H1 (cell line): ENCODE results near the gene DSG2. TPM values are rescaled to one million over a fixed set of nuclear protein-coding genes. Genes with fewer than 3 reads are reported as not detected.

Experiments used
- CTCF ChIA-PET: fragments of 300-600 bp; sonication (Branson Sonifier 250); formaldehyde crosslinking; loops from one replicate; lab custom pipeline; 2021; ENCODE audit not compliant: partially characterized antibody; lab: Charles Lee
- POLR2A ChIA-PET: fragments of 300-600 bp; sonication (Branson Sonifier 250); formaldehyde crosslinking; loops from one replicate; lab custom pipeline; 2021; ENCODE audit warnings: inconsistent platforms; ENCODE audit not compliant: partially characterized antibody; lab: Charles Lee
- DNase-seq, 2 experiments: peaks; one replicate each; pipeline versions ENCODE4 v3.0.0 to v3.0.0-alpha.2; 2010 to 2022; ENCODE audit warnings: low spot score in 2 of 2, low read depth in 1 of 2, mixed read lengths in 1 of 2
- FAIRE-seq: peaks from 2 replicates; lab custom pipeline; 2011; peaks lifted over from hg19 to GRCh38; lab: Jason Lieb, UNC
- H2AFZ ChIP-seq: 2 replicates; pipeline ENCODE4 v1.8.1; 2012; ENCODE audit warnings: low read length, inconsistent platforms
- H2AK5ac ChIP-seq: 2 replicates; pipeline ENCODE4 v1.6.1; 2013; ENCODE audit warnings: low read depth, low read length
- H2BK120ac ChIP-seq: replicated peaks from 2 replicates; pipeline ENCODE3; 2013; ENCODE audit warnings: low read depth, low read length, inconsistent platforms
- H2BK12ac ChIP-seq: 2 replicates; pipeline ENCODE4 v1.6.1; 2013; ENCODE audit warnings: low read depth, low read length
- H2BK15ac ChIP-seq: 2 replicates; pipeline ENCODE4 v1.6.1; 2013; ENCODE audit warnings: low read length
- H2BK20ac ChIP-seq: 2 replicates; pipeline ENCODE4 v1.6.1; 2013; ENCODE audit warnings: low read length
- H2BK5ac ChIP-seq: 2 replicates; pipeline ENCODE4 v1.6.1; 2013; ENCODE audit warnings: low read depth, low read length
- H3K14ac ChIP-seq: 2 replicates; pipeline ENCODE4 v1.6.1; 2013; ENCODE audit warnings: inconsistent platforms; ENCODE audit not compliant: insufficient read length
- H3K18ac ChIP-seq: 2 replicates; pipeline ENCODE4 v1.6.1; 2013; ENCODE audit warnings: low read length; ENCODE audit errors: extremely low read depth
- H3K23ac ChIP-seq: 2 replicates; pipeline ENCODE4 v1.6.1; 2013; ENCODE audit warnings: inconsistent platforms; ENCODE audit not compliant: insufficient read length
- H3K23me2 ChIP-seq: 2 replicates; pipeline ENCODE4 v1.6.1; 2013; ENCODE audit warnings: low read depth, low read length
- H3K27ac ChIP-seq: 2 replicates; pipeline ENCODE4 v1.6.1; 2011; ENCODE audit warnings: low read depth, low read length, inconsistent platforms
- H3K27me3 ChIP-seq, 4 experiments: replicated peaks in 1 of 4; 1 replicate in 1 of 4; 2 replicates in 3 of 4; pipeline versions ENCODE4 v1.6.1 to v1.8.1; 2011 to 2013; ENCODE audit warnings: low read length in 3 of 4, mild to moderate bottlenecking in 3 of 4, inconsistent platforms in 2 of 4, mixed read lengths in 2 of 4, moderate library complexity in 1 of 4; ENCODE audit not compliant: control insufficient read depth in 3 of 4, insufficient read depth in 3 of 4; ENCODE audit errors: extremely low read depth in 1 of 4
- H3K36me3 ChIP-seq, 4 experiments: 2 replicates each; pipeline versions ENCODE4 v1.6.1 to v1.8.1; 2011 to 2013; ENCODE audit warnings: mild to moderate bottlenecking in 4 of 4, low read length in 3 of 4, moderate library complexity in 2 of 4, control low read depth in 1 of 4, inconsistent platforms in 1 of 4; ENCODE audit not compliant: insufficient read depth in 4 of 4, control insufficient read depth in 2 of 4
- H3K4ac ChIP-seq: replicated peaks from 2 replicates; pipeline ENCODE3; 2013; ENCODE audit warnings: low read length, low read depth, mixed read lengths, inconsistent platforms; ENCODE audit not compliant: insufficient read length
- H3K4me1 ChIP-seq, 4 experiments: replicated peaks in 1 of 4; 1 replicate in 1 of 4; 2 replicates in 3 of 4; pipeline versions ENCODE4 v1.6.1 to v1.8.1; 2011 to 2013; ENCODE audit warnings: low read length in 3 of 4, inconsistent platforms in 2 of 4, mixed read lengths in 1 of 4; ENCODE audit not compliant: insufficient read depth in 4 of 4, control insufficient read depth in 3 of 4
- H3K4me2 ChIP-seq, 2 experiments: 2 replicates each; pipeline versions ENCODE4 v1.6.1 to v1.8.1; 2011 to 2013; ENCODE audit warnings: low read depth in 2 of 2, low read length in 2 of 2, control low read depth in 1 of 2, inconsistent platforms in 1 of 2, mild to moderate bottlenecking in 1 of 2; ENCODE audit not compliant: insufficient read depth in 1 of 2
- H3K4me3 ChIP-seq, 4 experiments: fragments of 200-600, 300-600 bp in 1 of 4; sonication (generic), shearing (Covaris generic), sonication (Bioruptor Twin) in 1 of 4; 2 replicates each; pipeline versions ENCODE4 v1.5.1 to v1.8.1; 2011 to 2016; ENCODE audit warnings: low read length in 4 of 4, low read depth in 3 of 4, control low read depth in 2 of 4, inconsistent platforms in 2 of 4, mild to moderate bottlenecking in 2 of 4, mixed read lengths in 1 of 4, moderate library complexity in 1 of 4; ENCODE audit not compliant: insufficient read depth in 2 of 4; ENCODE audit errors: extremely low read depth in 1 of 4
- H3K56ac ChIP-seq: replicated peaks from 2 replicates; pipeline ENCODE3; 2013; ENCODE audit warnings: low read depth, mild to moderate bottlenecking, mixed read lengths, low read length, inconsistent platforms; ENCODE audit not compliant: insufficient read length
- H3K79me1 ChIP-seq: 2 replicates; pipeline ENCODE4 v1.6.1; 2013; ENCODE audit warnings: low read depth, low read length, control low read depth
- H3K79me2 ChIP-seq, 2 experiments: 2 replicates each; pipeline versions ENCODE4 v1.6.1 to v1.8.1; 2012 to 2013; ENCODE audit warnings: low read length in 2 of 2, mild to moderate bottlenecking in 2 of 2, inconsistent platforms in 1 of 2; ENCODE audit not compliant: insufficient read depth in 2 of 2, control insufficient read depth in 1 of 2
- H3K9ac ChIP-seq, 4 experiments: replicated peaks in 1 of 4; 1 replicate in 1 of 4; 2 replicates in 3 of 4; pipeline versions ENCODE4 v1.6.1 to v1.8.1; 2011 to 2013; ENCODE audit warnings: low read depth in 3 of 4, low read length in 3 of 4, control low read depth in 2 of 4, mild to moderate bottlenecking in 2 of 4, moderate library complexity in 2 of 4, inconsistent platforms in 1 of 4; ENCODE audit errors: extremely low read depth in 1 of 4
- H3K9me3 ChIP-seq, 2 experiments: 2 replicates each; pipeline versions ENCODE4 v1.6.1 to v1.8.1; 2012 to 2013; ENCODE audit warnings: mild to moderate bottlenecking in 2 of 2, moderate library complexity in 2 of 2, control low read depth in 1 of 2, inconsistent platforms in 1 of 2, low read depth in 1 of 2, low read length in 1 of 2, mixed read lengths in 1 of 2; ENCODE audit not compliant: insufficient read depth in 2 of 2
- H4K20me1 ChIP-seq, 2 experiments: replicated peaks in 1 of 2; 2 replicates each; pipeline versions ENCODE3 to v1.8.1; 2011 to 2013; ENCODE audit warnings: inconsistent platforms in 2 of 2, low read length in 2 of 2, mild to moderate bottlenecking in 1 of 2; ENCODE audit not compliant: insufficient read depth in 2 of 2, control insufficient read depth in 1 of 2
- H4K5ac ChIP-seq: 2 replicates; pipeline ENCODE4 v1.6.1; 2013; ENCODE audit warnings: low read length, low read depth, mixed read lengths, inconsistent platforms; ENCODE audit not compliant: insufficient read length
- H4K8ac ChIP-seq: 2 replicates; pipeline ENCODE4 v1.8.0; 2013; ENCODE audit warnings: mild to moderate bottlenecking, moderate library complexity, low read length, inconsistent platforms; ENCODE audit not compliant: insufficient read depth; ENCODE audit errors: extremely low read depth
- H4K91ac ChIP-seq: replicated peaks from 2 replicates; pipeline ENCODE3; 2013; ENCODE audit warnings: low read length, mixed read lengths, inconsistent platforms; ENCODE audit not compliant: insufficient read length
- CBX8 ChIP-seq: fragments of 300-800, 300-1000 bp; sonication (generic); IDR thresholded peaks from 2 replicates; pipeline ENCODE4 v1.7.1; 2016; ENCODE audit warnings: low read depth, low read length, borderline replicate concordance
- JUN ChIP-seq: IDR thresholded peaks from 2 replicates; pipeline ENCODE4 v1.6.1; 2011; ENCODE audit warnings: low read depth, mild to moderate bottlenecking, improper control_type of control experiment, low read length
- KDM5A ChIP-seq: fragments of 200-600 bp; IDR thresholded peaks from 2 replicates; pipeline ENCODE4 v1.7.1; 2012; ENCODE audit warnings: mild to moderate bottlenecking, low read length, inconsistent platforms, mixed read lengths
- RXRA ChIP-seq: IDR thresholded peaks from 2 replicates; pipeline ENCODE4 v1.6.1; 2011; ENCODE audit warnings: low read depth, mild to moderate bottlenecking, low read length, moderate library complexity; ENCODE audit not compliant: insufficient read depth
- SAP30 ChIP-seq: fragments of 300-600 bp; sonication (generic); IDR thresholded peaks from 2 replicates; pipeline ENCODE4 v1.7.1; 2012; ENCODE audit warnings: low read length, moderate library complexity, mild to moderate bottlenecking, inconsistent platforms; ENCODE audit not compliant: insufficient read depth, insufficient replicate concordance
- SIN3A ChIP-seq, 2 experiments: IDR thresholded peaks in 1 of 2; conservative IDR thresholded peaks in 1 of 2; 2 replicates each; pipeline ENCODE4 v1.6.1; 2011 to 2012; ENCODE audit warnings: low read length in 2 of 2, improper control_type of control experiment in 1 of 2, low read depth in 1 of 2, mild to moderate bottlenecking in 1 of 2
- SIX5 ChIP-seq: IDR thresholded peaks from 2 replicates; pipeline ENCODE4 v1.6.1; 2011; ENCODE audit warnings: mild to moderate bottlenecking, low read depth, low read length
- YY1 ChIP-seq: IDR thresholded peaks from 2 replicates; pipeline ENCODE4 v1.6.1; 2011; ENCODE audit warnings: low read depth, mild to moderate bottlenecking, low read length
- polyA plus RNA-seq, 7 experiments: library from polyadenylated mRNA; depleted of rRNA in 3 of 7; stranded (reverse) in 5 of 7; unstranded in 2 of 7; fragments of >200 nt in 5 of 7; fragments of 200-250 nt in 2 of 7; gene quantifications; 1 replicate in 5 of 7; 2 replicates in 1 of 7; 4 replicates in 1 of 7; pipeline versions ENCODE4 v1.2.1 to v1.2.3, GENCODE V29; 2011 to 2013; ENCODE audit warnings: missing spikeins in 2 of 7, mixed read lengths in 2 of 7
- total RNA-seq: library from RNA; stranded (reverse); fragmentation: NEBNext Ultra II Directional; extraction: Animal tissue kit (Norgen Biotek cat#: 25700); gene quantifications from 2 replicates; pipeline ENCODE4 v1.2.1, GENCODE V29; 2021
- TF ChIP-seq, protein P1 (sequence below): IDR thresholded peaks from 2 replicates; pipeline ENCODE4 v1.6.1; 2011; ENCODE audit warnings: low read length, improper control_type of control experiment
- TF ChIP-seq, protein P2 (sequence below), 3 experiments: IDR thresholded peaks; 1 replicate in 2 of 3; 2 replicates in 1 of 3; pipeline versions ENCODE4 v1.5.1 to v1.6.1; 2011; ENCODE audit warnings: low read length in 3 of 3, mild to moderate bottlenecking in 3 of 3, inconsistent platforms in 2 of 3, low read depth in 1 of 3, moderate library complexity in 1 of 3; ENCODE audit not compliant: insufficient read depth in 1 of 3; ENCODE audit errors: control extremely low read depth in 1 of 3
- TF ChIP-seq, protein P3 (sequence below): IDR thresholded peaks from 2 replicates; pipeline ENCODE4 v1.6.1; 2011; ENCODE audit warnings: low read depth, mild to moderate bottlenecking, low read length; ENCODE audit not compliant: insufficient read depth

The DSG2 gene
- total and polyA plus RNA-seq, 2 of the 8 experiments (the other 6 are each of a cell fraction or from before 2014, with no cell fraction given) = 60.1 to 144 TPM

DNA sequence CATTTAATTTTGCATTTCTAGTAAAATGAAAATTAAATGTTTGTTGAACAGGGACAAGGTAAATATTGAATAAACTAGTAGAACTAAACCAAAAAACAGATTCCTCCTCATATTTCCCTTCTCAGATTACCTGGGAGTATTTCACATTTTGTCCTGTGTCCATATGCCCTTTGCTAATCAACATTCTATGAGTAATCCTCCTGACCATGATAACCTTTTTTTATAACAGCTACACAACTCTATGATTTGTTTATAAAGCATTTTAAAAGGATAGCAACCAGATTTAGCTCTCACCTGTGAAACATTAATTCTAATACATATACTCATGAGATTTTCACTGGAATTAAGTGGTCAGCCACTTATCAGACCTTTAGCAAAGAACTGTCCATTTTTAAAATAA is 7.1 kb upstream of the DSG2 start:
- Histone ChIP-seq H3K9ac (no peak overlapping the region), H3K27ac (no peak overlapping the region), H3K56ac (no peak overlapping the region), H3K4me1 (no peaks in the 10 kb centered on the region), H2AFZ (no peak overlapping the region), H2BK5ac (no peak overlapping the region), H4K8ac (no peak overlapping the region), H3K4ac (no peak overlapping the region), H4K5ac (no peak overlapping the region), H2BK15ac (no peak overlapping the region), H2BK20ac (no peak overlapping the region), H3K27me3 (no peaks in the 10 kb centered on the region), H4K91ac (no peak overlapping the region), H3K23me2 (no peaks in the 10 kb centered on the region), H3K4me3 (no peak overlapping the region), H3K14ac (no peak overlapping the region), H3K79me1 (no peaks in the 10 kb centered on the region), H3K18ac (no peak overlapping the region), H4K20me1 (no peaks in the 10 kb centered on the region), H3K79me2 (no peaks in the 10 kb centered on the region), H3K9me3 (no peaks in the 10 kb centered on the region), H3K36me3 (no peaks in the 10 kb centered on the region), H2AK5ac (no peak overlapping the region), H2BK120ac (no peak overlapping the region), H3K23ac (no peak overlapping the region), H3K4me2 (no peak overlapping the region), H2BK12ac (no peak overlapping the region)
- ChIA-PET CTCF (interaction anchor here (1.2 kb wide), 1 partner anchor 11 kb away, joined by 3 read pairs; no protein-coding TSS in a partner anchor), POLR2A (no interaction called here)
- no peak for DNase-seq
- FAIRE-seq = no peak
- TF ChIP-seq, protein P1, sequence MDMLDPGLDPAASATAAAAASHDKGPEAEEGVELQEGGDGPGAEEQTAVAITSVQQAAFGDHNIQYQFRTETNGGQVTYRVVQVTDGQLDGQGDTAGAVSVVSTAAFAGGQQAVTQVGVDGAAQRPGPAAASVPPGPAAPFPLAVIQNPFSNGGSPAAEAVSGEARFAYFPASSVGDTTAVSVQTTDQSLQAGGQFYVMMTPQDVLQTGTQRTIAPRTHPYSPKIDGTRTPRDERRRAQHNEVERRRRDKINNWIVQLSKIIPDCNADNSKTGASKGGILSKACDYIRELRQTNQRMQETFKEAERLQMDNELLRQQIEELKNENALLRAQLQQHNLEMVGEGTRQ = no peak
- TF ChIP-seq RXRA (no peak), SIX5 (no peak), JUN (no peak), YY1 (no peak), SAP30 (no peak), SIN3A (conservative IDR thresholded peaks at IDR 0.05 in 1 of 2, IDR thresholded peaks at IDR 0.05 in 1 of 2; ENCODE audit: low read depth in 1 of 2, low read length in 2 of 2) (no peak), KDM5A (no peak), CBX8 (no peak)
- TF ChIP-seq, protein P2, sequence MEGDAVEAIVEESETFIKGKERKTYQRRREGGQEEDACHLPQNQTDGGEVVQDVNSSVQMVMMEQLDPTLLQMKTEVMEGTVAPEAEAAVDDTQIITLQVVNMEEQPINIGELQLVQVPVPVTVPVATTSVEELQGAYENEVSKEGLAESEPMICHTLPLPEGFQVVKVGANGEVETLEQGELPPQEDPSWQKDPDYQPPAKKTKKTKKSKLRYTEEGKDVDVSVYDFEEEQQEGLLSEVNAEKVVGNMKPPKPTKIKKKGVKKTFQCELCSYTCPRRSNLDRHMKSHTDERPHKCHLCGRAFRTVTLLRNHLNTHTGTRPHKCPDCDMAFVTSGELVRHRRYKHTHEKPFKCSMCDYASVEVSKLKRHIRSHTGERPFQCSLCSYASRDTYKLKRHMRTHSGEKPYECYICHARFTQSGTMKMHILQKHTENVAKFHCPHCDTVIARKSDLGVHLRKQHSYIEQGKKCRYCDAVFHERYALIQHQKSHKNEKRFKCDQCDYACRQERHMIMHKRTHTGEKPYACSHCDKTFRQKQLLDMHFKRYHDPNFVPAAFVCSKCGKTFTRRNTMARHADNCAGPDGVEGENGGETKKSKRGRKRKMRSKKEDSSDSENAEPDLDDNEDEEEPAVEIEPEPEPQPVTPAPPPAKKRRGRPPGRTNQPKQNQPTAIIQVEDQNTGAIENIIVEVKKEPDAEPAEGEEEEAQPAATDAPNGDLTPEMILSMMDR (IDR thresholded peaks at IDR 0.05; ENCODE audit: control extremely low read depth in 1 of 3, insufficient read depth in 1 of 3, low read depth in 1 of 3, low read length in 3 of 3) = no peak
- TF ChIP-seq, protein P3, sequence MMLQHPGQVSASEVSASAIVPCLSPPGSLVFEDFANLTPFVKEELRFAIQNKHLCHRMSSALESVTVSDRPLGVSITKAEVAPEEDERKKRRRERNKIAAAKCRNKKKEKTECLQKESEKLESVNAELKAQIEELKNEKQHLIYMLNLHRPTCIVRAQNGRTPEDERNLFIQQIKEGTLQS = no peak
